ENCODE results near the gene TAB2.

Gene TAB2

GRCh38 chr6:149372062-149372461, 54.5 kb downstream of the TAB2 start:
- DNase-seq (ENCODE audit: low read depth, low spot score), result no peak
- no peak for TF ChIP-seq CTCF (IDR thresholded peaks at IDR 0.05; ENCODE audit: insufficient read depth, low read length, missing control alignments)
- ChIA-PET POLR2A (interaction anchor here (0.7 kb wide), 1 partner anchor 222 kb away, joined by 3 read pairs; no protein-coding TSS in a partner anchor), CTCF (no interaction called here)
- no peak overlapping the region for H3K4me3 ChIP-seq (ENCODE audit: low read depth, low read length)

- CTCF ChIA-PET, result no interaction called here
- TF ChIP-seq CTCF (IDR thresholded peaks at IDR 0.05; ENCODE audit: insufficient read depth, low read length, missing control alignments), result no peak
- DNase-seq (ENCODE audit: low read depth, low spot score), result no peak
- H3K4me3 ChIP-seq (ENCODE audit: low read depth, low read length), result no peak overlapping the region
- POLR2A ChIA-PET, result interaction anchor here (0.6 to 1.0 kb wide), 2 partner anchors 24 to 199 kb away, joined by 3 to 4 read pairs; no protein-coding TSS in a partner anchor
These were observed 56.0 kb downstream of the TAB2 start for GRCh38 chr6:149373511-149373910.

- ChIA-PET CTCF (no interaction called here), POLR2A (no interaction called here)
- no peak for TF ChIP-seq CTCF (IDR thresholded peaks at IDR 0.05; ENCODE audit: insufficient read depth, low read length, missing control alignments)
- no peak overlapping the region for H3K4me3 ChIP-seq (ENCODE audit: low read depth, low read length)
- DNase-seq (ENCODE audit: low read depth, low spot score), result no peak
These were observed 62.5 kb downstream of the TAB2 start for GRCh38 chr6:149379977-149380376.

GRCh38 chr6:149380523-149380922, 63.0 kb downstream of the TAB2 start:
- ChIA-PET POLR2A (no interaction called here), CTCF (interaction anchor here (0.8 kb wide), 1 partner anchor 362 kb away, joined by 3 read pairs; no protein-coding TSS in a partner anchor)
- H3K4me3 ChIP-seq (ENCODE audit: low read depth, low read length), result no peak overlapping the region
- TF ChIP-seq CTCF (IDR thresholded peaks at IDR 0.05; ENCODE audit: insufficient read depth, low read length, missing control alignments), result no peak
- DNase-seq (ENCODE audit: low read depth, low spot score), result no peak

GRCh38 chr6:149383371-149383770, 65.9 kb downstream of the TAB2 start:
- ChIA-PET POLR2A (no interaction called here), CTCF (no interaction called here)
- no peak overlapping the region for H3K4me3 ChIP-seq (ENCODE audit: low read depth, low read length)
- TF ChIP-seq CTCF (IDR thresholded peaks at IDR 0.05; ENCODE audit: insufficient read depth, low read length, missing control alignments), result no peak
- DNase-seq (ENCODE audit: low read depth, low spot score), result no peak

GRCh38 chr6:149384464-149384863, 67.0 kb downstream of the TAB2 start:
- DNase-seq (ENCODE audit: low read depth, low spot score), result no peak
- ChIA-PET POLR2A (no interaction called here), CTCF (no interaction called here)
- no peak overlapping the region for H3K4me3 ChIP-seq (ENCODE audit: low read depth, low read length)
- no peak for TF ChIP-seq CTCF (IDR thresholded peaks at IDR 0.05; ENCODE audit: insufficient read depth, low read length, missing control alignments)

Data from AG04449 (cell line).